Measurements from ENCODE around the gene FBXL16. TPM values are rescaled to one million over a fixed set of nuclear protein-coding genes. Genes with fewer than 3 reads are reported as not detected.

FBXL16 gene
- total and polyA plus RNA-seq, 11 donors: 0.03 to 1.00 (median 0.59) TPM; not detected in 6

GRCh38 chr16:689175-689897, 16.3 kb downstream of the FBXL16 start:
- Histone ChIP-seq H3K4me3 (peak overlapping the region; percentile 72 to 98 (median 94)), H3K27ac (peak overlapping the region in 9 of 12 donors; percentile 65 to 92 (median 87)), H3K27me3 (peaks cover 2 to 28% (median 20%) of the 10 kb centered on the region in 9 donors), H3K9me3 (no peaks in the 10 kb centered on the region), H3K4me1 (peaks cover 3 to 56% (median 32%) of the 10 kb centered on the region in 12 donors), H3K36me3 (peaks cover 0 to 18% (median 4%) of the 10 kb centered on the region in 9 donors)
- ATAC-seq (peak in 1 of 4 donors; percentile 0), DNase-seq (no peak)
- intact Hi-C loops (cut with DNase I): no loop called here
- TF ChIP-seq, protein P1, sequence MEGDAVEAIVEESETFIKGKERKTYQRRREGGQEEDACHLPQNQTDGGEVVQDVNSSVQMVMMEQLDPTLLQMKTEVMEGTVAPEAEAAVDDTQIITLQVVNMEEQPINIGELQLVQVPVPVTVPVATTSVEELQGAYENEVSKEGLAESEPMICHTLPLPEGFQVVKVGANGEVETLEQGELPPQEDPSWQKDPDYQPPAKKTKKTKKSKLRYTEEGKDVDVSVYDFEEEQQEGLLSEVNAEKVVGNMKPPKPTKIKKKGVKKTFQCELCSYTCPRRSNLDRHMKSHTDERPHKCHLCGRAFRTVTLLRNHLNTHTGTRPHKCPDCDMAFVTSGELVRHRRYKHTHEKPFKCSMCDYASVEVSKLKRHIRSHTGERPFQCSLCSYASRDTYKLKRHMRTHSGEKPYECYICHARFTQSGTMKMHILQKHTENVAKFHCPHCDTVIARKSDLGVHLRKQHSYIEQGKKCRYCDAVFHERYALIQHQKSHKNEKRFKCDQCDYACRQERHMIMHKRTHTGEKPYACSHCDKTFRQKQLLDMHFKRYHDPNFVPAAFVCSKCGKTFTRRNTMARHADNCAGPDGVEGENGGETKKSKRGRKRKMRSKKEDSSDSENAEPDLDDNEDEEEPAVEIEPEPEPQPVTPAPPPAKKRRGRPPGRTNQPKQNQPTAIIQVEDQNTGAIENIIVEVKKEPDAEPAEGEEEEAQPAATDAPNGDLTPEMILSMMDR (IDR thresholded peaks at IDR 0.05): no peak
- no peak for TF ChIP-seq POLR2A (IDR thresholded peaks at IDR 0.05)
- 84 to 89% (median 87%) methylated on average over 24 to 26 of the region's 26 CpGs for WGBS, 4 donors

- intact Hi-C loops (cut with DNase I): no loop called here
These were observed 18.1 kb downstream of the FBXL16 start for GRCh38 chr16:687499-687898.

GRCh38 chr16:686459-687260, 18.9 kb downstream of the FBXL16 start:
- Histone ChIP-seq H3K9me3 (no peaks in the 10 kb centered on the region), H3K4me1 (peaks cover 10 to 69% (median 50%) of the 10 kb centered on the region in 12 donors), H3K27me3 (peaks cover 0 to 3% (median 0%) of the 10 kb centered on the region in 9 donors), H3K27ac (no peak overlapping the region), H3K36me3 (peaks cover 0 to 36% (median 22%) of the 10 kb centered on the region in 9 donors), H3K4me3 (no peak overlapping the region)
- intact Hi-C loops (cut with DNase I): no loop called here
- DNase-seq (no peak), ATAC-seq (no peak)
- 94 to 95% (median 95%) methylated on average over 49 to 51 of the region's 51 CpGs for WGBS, 4 donors
- TF ChIP-seq POLR2A (IDR thresholded peaks at IDR 0.05): no peak
- TF ChIP-seq, protein P1 (IDR thresholded peaks at IDR 0.05): no peak

More at GRCh38 chr16:687499-687898, 18.1 kb downstream of the FBXL16 start:
- Histone ChIP-seq H3K27ac (no peak overlapping the region), H3K36me3 (peaks cover 0 to 28% (median 14%) of the 10 kb centered on the region in 9 donors), H3K27me3 (peaks cover 0 to 10% (median 4%) of the 10 kb centered on the region in 9 donors), H3K9me3 (no peaks in the 10 kb centered on the region), H3K4me1 (peaks cover 10 to 60% (median 43%) of the 10 kb centered on the region in 12 donors), H3K4me3 (no peak overlapping the region)
- no peak for ATAC-seq
- TF ChIP-seq, protein P1 (IDR thresholded peaks at IDR 0.05): no peak
- TF ChIP-seq POLR2A (IDR thresholded peaks at IDR 0.05): no peak
- WGBS, 4 donors: 86 to 94% (median 92%) methylated on average over 14 to 19 of the region's 19 CpGs
- DNase-seq: no peak

DNA sequence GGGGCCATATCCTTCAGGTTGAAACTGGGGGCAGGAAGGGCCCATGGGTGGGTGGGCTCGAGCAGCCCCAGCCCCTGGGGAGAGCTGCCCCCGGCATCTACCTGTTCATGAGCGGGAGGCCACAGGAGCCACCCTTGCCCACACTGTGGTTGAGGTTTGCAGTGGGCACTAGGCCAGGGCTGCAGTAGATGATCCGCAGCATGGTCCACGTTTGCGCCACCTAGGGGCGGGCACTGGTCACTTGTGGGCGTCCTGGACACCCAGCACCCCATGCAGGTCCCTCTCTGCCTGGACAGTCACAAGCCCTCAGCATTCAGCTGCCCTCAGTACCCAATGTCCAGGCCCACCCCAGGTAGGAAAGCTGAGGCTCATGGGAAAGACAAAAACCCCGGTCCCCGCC, 19.6 kb downstream of the FBXL16 start:
- DNase-seq (no peak), ATAC-seq (no peak)
- H3K27ac ChIP-seq: no peak overlapping the region
- 65 to 93% (median 70%) methylated on average over 2 to 10 of the region's 10 CpGs for WGBS, 4 donors
- H3K4me3 ChIP-seq: no peak overlapping the region
- TF ChIP-seq, protein P1 (IDR thresholded peaks at IDR 0.05): peak in 7 of 12 donors; percentile 13 to 41 (median 34)
- TF ChIP-seq POLR2A (IDR thresholded peaks at IDR 0.05): no peak
- intact Hi-C loops (cut with DNase I): no loop called here
- no peaks in the 10 kb centered on the region for H3K27me3 ChIP-seq
- H3K9me3 ChIP-seq: no peaks in the 10 kb centered on the region
- peaks cover 14 to 76% (median 57%) of the 10 kb centered on the region in 12 donors for H3K4me1 ChIP-seq
- H3K36me3 ChIP-seq: peaks cover 0 to 41% (median 24%) of the 10 kb centered on the region in 9 donors
